Smooth muscle cell (in vitro differentiated cells): ENCODE data around the gene WNT9A. TPM values are rescaled to one million over a fixed set of nuclear protein-coding genes. Genes with fewer than 3 reads are reported as not detected.
"Not testable (repeated sequence)": the region's sequence is repeated elsewhere in the genome, so short reads cannot be mapped to it uniquely, and the experiment has no call there.

Experiments used
- DNase-seq: peaks from one replicate; lab custom pipeline; 2025; ENCODE audit not compliant: unreplicated experiment; lab: John Stamatoyannopoulos, UW
- H2AFZ ChIP-seq: fragments of 200-600 bp; sonication (generic); 2 replicates; pipeline ENCODE4 v1.6.0; 2016; ENCODE audit warnings: antibody characterized with exemption, low read depth, mild to moderate bottlenecking
- H3F3A ChIP-seq: fragments of 200-600 bp; sonication (generic); 2 replicates; pipeline ENCODE4 v1.6.0; 2017; ENCODE audit warnings: antibody characterized with exemption, low read depth
- H3K27ac ChIP-seq: fragments of 200-600 bp; sonication (generic); 2 replicates; pipeline ENCODE4 v1.5.1; 2016; ENCODE audit warnings: low read depth, mild to moderate bottlenecking
- H3K27me3 ChIP-seq: fragments of 200-600 bp; sonication (generic); 2 replicates; pipeline ENCODE4 v1.6.1; 2016; ENCODE audit warnings: low read depth, mild to moderate bottlenecking
- H3K36me3 ChIP-seq: fragments of 200-600 bp; sonication (generic); 2 replicates; pipeline ENCODE4 v1.5.1; 2016; ENCODE audit warnings: low read depth
- H3K4me1 ChIP-seq: fragments of 200-600 bp; sonication (generic); 2 replicates; pipeline ENCODE4 v1.5.1; 2016; ENCODE audit warnings: low read depth
- H3K4me2 ChIP-seq: fragments of 200-600 bp; sonication (generic); 2 replicates; pipeline ENCODE4 v1.6.0; 2016; ENCODE audit warnings: mild to moderate bottlenecking
- H3K4me3 ChIP-seq: fragments of 200-600 bp; sonication (generic); 2 replicates; pipeline ENCODE4 v1.5.1; 2016; ENCODE audit warnings: mild to moderate bottlenecking
- H3K79me2 ChIP-seq: fragments of 200-600 bp; sonication (generic); 2 replicates; pipeline ENCODE4 v1.6.0; 2016; ENCODE audit warnings: low read depth, mild to moderate bottlenecking
- H3K9ac ChIP-seq: fragments of 200-600 bp; sonication (generic); 2 replicates; pipeline ENCODE4 v1.6.0; 2016; ENCODE audit warnings: low read depth
- H3K9me3 ChIP-seq: fragments of 200-600 bp; sonication (generic); replicated peaks from 2 replicates; pipeline ENCODE4 v1.5.1; 2016; ENCODE audit warnings: low read depth
- H4K20me1 ChIP-seq: fragments of 200-600 bp; sonication (generic); 2 replicates; pipeline ENCODE4 v1.6.0; 2016; ENCODE audit warnings: low read depth
- WGBS: methylation state at CpG from one replicate; pipeline ENCODE4 v1.1.7; 2016; ENCODE audit warnings: low lambda C conversion rate; 5-methylcytosine and 5-hydroxymethylcytosine counted together
- polyA plus RNA-seq: library from polyadenylated mRNA; unstranded; fragments of >200 nt; fragmentation: Nextera tagmentation; extraction: Ambion mirVana; gene quantifications from 2 replicates; pipeline ENCODE4 v1.2.1, GENCODE V29; 2016
- total RNA-seq: library from RNA; depleted of rRNA; stranded (reverse); fragments of >200 nt; gene quantifications from 2 replicates; pipeline ENCODE4 v1.2.3, GENCODE V29; 2014
- TF ChIP-seq, protein P1 (sequence below): fragments of 200-600 bp; sonication (generic); IDR thresholded peaks from 2 replicates; pipeline ENCODE4 v1.5.1; 2017; ENCODE audit warnings: borderline replicate concordance, mild to moderate bottlenecking, antibody characterized with exemption; ENCODE audit not compliant: insufficient read depth, poor library complexity, severe bottlenecking

WNT9A gene
- total and polyA plus RNA-seq, 2 experiments from 2014 or later, result 0.03 to 2.6 TPM

DNA sequence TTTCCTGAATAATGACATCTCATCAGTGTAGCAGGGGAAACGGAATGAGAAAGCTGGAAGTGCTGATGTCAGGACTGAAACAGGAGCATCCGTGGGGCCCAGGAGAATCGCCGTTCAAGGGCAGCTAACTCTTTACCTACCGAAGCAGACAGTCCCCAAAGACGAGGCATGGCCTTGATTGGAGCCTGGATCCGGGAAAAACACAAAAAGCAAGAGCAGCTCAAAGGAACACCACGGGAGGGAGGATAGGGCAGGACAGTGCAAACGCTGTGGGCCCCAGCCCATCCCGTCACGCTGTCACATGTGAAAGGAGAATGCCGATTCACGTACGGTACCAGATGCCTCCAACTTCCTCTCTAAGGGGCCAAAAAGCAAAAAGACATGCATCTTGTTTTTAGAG is 34.9 kb downstream of the WNT9A start:
- Histone ChIP-seq H3K9me3 (no peaks in the 10 kb centered on the region), H3K9ac (no peak overlapping the region), H3F3A (no peaks in the 10 kb centered on the region), H3K4me2 (no peak overlapping the region), H3K27me3 (no peaks in the 10 kb centered on the region), H3K27ac (no peak overlapping the region), H3K4me1 (peaks cover 22% of the 10 kb centered on the region), H4K20me1 (no peaks in the 10 kb centered on the region), H2AFZ (no peak overlapping the region), H3K36me3 (no peaks in the 10 kb centered on the region), H3K4me3 (no peak overlapping the region), H3K79me2 (no peaks in the 10 kb centered on the region)
- TF ChIP-seq, protein P1, sequence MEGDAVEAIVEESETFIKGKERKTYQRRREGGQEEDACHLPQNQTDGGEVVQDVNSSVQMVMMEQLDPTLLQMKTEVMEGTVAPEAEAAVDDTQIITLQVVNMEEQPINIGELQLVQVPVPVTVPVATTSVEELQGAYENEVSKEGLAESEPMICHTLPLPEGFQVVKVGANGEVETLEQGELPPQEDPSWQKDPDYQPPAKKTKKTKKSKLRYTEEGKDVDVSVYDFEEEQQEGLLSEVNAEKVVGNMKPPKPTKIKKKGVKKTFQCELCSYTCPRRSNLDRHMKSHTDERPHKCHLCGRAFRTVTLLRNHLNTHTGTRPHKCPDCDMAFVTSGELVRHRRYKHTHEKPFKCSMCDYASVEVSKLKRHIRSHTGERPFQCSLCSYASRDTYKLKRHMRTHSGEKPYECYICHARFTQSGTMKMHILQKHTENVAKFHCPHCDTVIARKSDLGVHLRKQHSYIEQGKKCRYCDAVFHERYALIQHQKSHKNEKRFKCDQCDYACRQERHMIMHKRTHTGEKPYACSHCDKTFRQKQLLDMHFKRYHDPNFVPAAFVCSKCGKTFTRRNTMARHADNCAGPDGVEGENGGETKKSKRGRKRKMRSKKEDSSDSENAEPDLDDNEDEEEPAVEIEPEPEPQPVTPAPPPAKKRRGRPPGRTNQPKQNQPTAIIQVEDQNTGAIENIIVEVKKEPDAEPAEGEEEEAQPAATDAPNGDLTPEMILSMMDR, result no peak
- DNase-seq, result no peak
- 77% methylated on average over 14 of the region's 14 CpGs for WGBS

DNA sequence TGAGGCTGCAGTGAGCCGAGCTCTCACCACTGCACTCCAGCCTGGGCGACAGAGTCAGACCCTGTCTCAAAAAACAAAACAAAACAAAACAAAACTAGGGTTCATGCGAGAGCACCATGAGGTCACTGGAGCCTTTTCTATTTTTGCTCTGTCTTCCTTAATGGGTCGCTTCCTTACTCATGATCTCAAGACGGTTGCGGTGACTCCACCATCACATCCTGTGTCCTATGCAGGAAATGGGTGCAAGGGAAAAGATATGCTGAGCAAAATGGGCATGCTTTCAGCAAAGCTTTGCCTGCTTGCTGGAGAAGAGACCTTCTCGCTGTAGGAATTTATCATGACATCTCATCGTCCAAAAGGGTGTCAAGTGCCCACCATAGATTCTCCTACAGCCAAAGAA is 36.4 kb downstream of the WNT9A start:
- Histone ChIP-seq H3K27ac (no peak overlapping the region), H4K20me1 (no peaks in the 10 kb centered on the region), H3K4me3 (no peak overlapping the region), H3K9ac (no peak overlapping the region), H3K27me3 (no peaks in the 10 kb centered on the region), H3F3A (no peaks in the 10 kb centered on the region), H3K79me2 (no peaks in the 10 kb centered on the region), H3K9me3 (no peaks in the 10 kb centered on the region), H3K36me3 (no peaks in the 10 kb centered on the region), H3K4me1 (peaks cover 13% of the 10 kb centered on the region), H2AFZ (no peak overlapping the region), H3K4me2 (no peak overlapping the region)
- TF ChIP-seq, protein P1, result no peak
- DNase-seq, result no peak
- 90% methylated on average over 8 of the region's 8 CpGs for WGBS

DNA sequence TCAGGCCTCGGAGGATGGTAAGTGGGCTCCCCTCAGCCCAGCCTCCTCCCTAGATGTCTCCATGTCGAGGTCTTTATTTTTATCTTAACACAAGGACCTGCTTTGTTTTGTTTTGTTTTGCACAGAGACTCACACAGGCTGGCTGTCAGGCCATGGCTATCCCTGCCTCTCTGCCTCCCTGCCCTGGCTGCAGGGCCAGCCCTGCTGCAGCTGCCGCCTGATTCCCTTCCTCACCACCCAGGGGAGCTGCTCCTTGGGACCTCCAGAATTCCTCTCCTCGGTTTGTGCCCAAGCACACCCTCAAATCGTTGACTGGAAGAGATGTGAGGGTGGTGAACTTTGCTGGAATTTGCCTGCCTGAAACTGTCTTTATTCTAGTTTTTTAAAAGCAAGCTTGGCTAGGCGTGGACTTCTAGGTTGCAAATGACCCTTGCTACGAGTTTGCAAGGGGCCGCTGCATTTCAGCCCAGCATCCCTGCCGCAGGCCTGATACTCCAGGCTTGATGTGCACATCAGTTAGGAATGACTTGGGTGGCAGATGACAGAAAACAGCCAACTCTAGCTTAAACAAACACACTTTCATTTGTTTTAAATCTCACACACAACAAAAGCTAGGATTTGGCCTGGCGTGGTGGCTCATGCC is 37.1 kb downstream of the WNT9A start:
- no peaks in the 10 kb centered on the region for H3K9me3 ChIP-seq
- H3K4me3 ChIP-seq, result no peak overlapping the region
- TF ChIP-seq, protein P1, result no peak
- H3K36me3 ChIP-seq, result no peaks in the 10 kb centered on the region
- H3K27ac ChIP-seq, result no peak overlapping the region
- no peak overlapping the region for H2AFZ ChIP-seq
- DNase-seq, result no peak
- 48% methylated on average over 10 of the region's 10 CpGs for WGBS
- H4K20me1 ChIP-seq, result no peaks in the 10 kb centered on the region
- H3K27me3 ChIP-seq, result no peaks in the 10 kb centered on the region
- H3K9ac ChIP-seq, result no peak overlapping the region
- H3K79me2 ChIP-seq, result no peaks in the 10 kb centered on the region
- no peak overlapping the region for H3K4me2 ChIP-seq
- H3F3A ChIP-seq, result no peaks in the 10 kb centered on the region
- peaks cover 13% of the 10 kb centered on the region for H3K4me1 ChIP-seq

DNA sequence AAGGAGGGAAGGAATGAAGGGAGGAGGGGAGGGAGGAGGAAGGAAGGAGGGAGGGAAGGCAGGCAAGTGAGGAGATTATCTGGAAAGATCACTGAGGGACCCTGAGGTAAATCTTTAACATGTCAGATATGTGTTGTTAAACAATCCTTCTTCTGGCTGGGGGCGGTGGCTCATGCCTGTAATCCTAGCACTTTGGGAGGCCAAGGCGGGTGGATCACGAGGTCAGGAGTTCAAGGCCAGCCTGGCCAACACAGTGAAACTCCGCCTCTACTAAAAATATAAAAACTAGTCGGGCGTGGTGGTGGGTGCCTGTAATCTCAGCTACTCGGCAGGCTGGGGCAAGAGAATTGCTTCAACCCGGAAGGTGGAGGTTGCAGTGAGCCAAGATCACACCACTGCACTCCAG is 37.8 kb downstream of the WNT9A start:
- H2AFZ ChIP-seq, H3K9ac ChIP-seq, H3F3A ChIP-seq, H3K27me3 ChIP-seq, H3K36me3 ChIP-seq, H3K4me3 ChIP-seq, DNase-seq, H3K4me2 ChIP-seq, H4K20me1 ChIP-seq, H3K79me2 ChIP-seq, H3K9me3 ChIP-seq, H3K27ac ChIP-seq: not testable (repeated sequence)
- WGBS, result 80% methylated on average over 8 of the region's 8 CpGs
- H3K4me1 ChIP-seq, result peaks cover 13% of the 10 kb centered on the region
